A549 (cell line): ENCODE results near the gene PREPL.

Experiments used
- CTCF ChIP-seq: fragments of >200 bp; sonication (Bioruptor Twin); formaldehyde crosslinking; IDR thresholded peaks from 3 replicates; pipeline ENCODE4 v1.5.1; 2016
- HDAC2 ChIP-seq: fragments of 200-600 bp; sonication (generic); IDR thresholded peaks from 2 replicates; pipeline ENCODE4 v1.6.1; 2016
- PBX3 ChIP-seq: IDR thresholded peaks from 2 replicates; pipeline ENCODE4 v1.6.1; 2012
- PHF8 ChIP-seq: fragments of 200-600 bp; sonication (generic); IDR thresholded peaks from 2 replicates; pipeline ENCODE4 v1.6.1; 2016; ENCODE audit warnings: low read depth, mild to moderate bottlenecking, antibody characterized with exemption, moderate library complexity, borderline replicate concordance
- RAD21 ChIP-seq, 2 experiments: fragments of >200 bp in 1 of 2; sonication (Bioruptor Twin) in 1 of 2; formaldehyde crosslinking in 1 of 2; IDR thresholded peaks in 1 of 2; conservative IDR thresholded peaks in 1 of 2; 2 replicates in 1 of 2; 3 replicates in 1 of 2; pipeline ENCODE4 v1.6.1; 2012 to 2018; ENCODE audit warnings: inconsistent platforms in 1 of 2

- no peak for TF ChIP-seq CTCF
- TF ChIP-seq RAD21 (conservative IDR thresholded peaks at IDR 0.05 in 1 of 2, IDR thresholded peaks at IDR 0.05 in 1 of 2), result no peak
- TF ChIP-seq PBX3, result no peak
- no peak for TF ChIP-seq HDAC2
- no peak for TF ChIP-seq PHF8
These were observed 37.1 kb upstream of the PREPL start for GRCh38 chr2:44398243-44398897.
